ENCODE data around the gene GXYLT2.

GXYLT2 gene

GRCh38 chr3:72887343-72887704, 522 bp upstream of the GXYLT2 start:
- no peak for TF ChIP-seq CTCF (conservative IDR thresholded peaks at IDR 0.05; ENCODE audit: control insufficient read depth, insufficient read depth, low read depth, low read length)
- H3K4me3 ChIP-seq (ENCODE audit: control insufficient read depth, low read depth, low read length): peak overlapping the region; percentile 62
- no peak for DNase-seq (ENCODE audit: low read depth)

GRCh38 chr3:72888546-72889309, 882 bp downstream of the GXYLT2 start:
- TF ChIP-seq CTCF (conservative IDR thresholded peaks at IDR 0.05; ENCODE audit: control insufficient read depth, insufficient read depth, low read depth, low read length): no peak
- DNase-seq (ENCODE audit: low read depth): peak; percentile 26
- peak overlapping the region; percentile 69 for H3K4me3 ChIP-seq (ENCODE audit: control insufficient read depth, low read depth, low read length)

GRCh38 chr3:72889310-72890165, 1.7 kb downstream of the GXYLT2 start:
- H3K4me3 ChIP-seq (ENCODE audit: control insufficient read depth, low read depth, low read length): peak overlapping the region; percentile 69
- no peak for TF ChIP-seq CTCF (conservative IDR thresholded peaks at IDR 0.05; ENCODE audit: control insufficient read depth, insufficient read depth, low read depth, low read length)
- no peak for DNase-seq (ENCODE audit: low read depth)

GRCh38 chr3:72890166-72890925, 2.5 kb downstream of the GXYLT2 start:
- DNase-seq (ENCODE audit: low read depth): no peak
- peak overlapping the region; percentile 4 for H3K4me3 ChIP-seq (ENCODE audit: control insufficient read depth, low read depth, low read length)
- no peak for TF ChIP-seq CTCF (conservative IDR thresholded peaks at IDR 0.05; ENCODE audit: control insufficient read depth, insufficient read depth, low read depth, low read length)

- H3K4me3 ChIP-seq (ENCODE audit: control insufficient read depth, low read depth, low read length): no peak overlapping the region
- peak; percentile 22 for TF ChIP-seq CTCF (conservative IDR thresholded peaks at IDR 0.05; ENCODE audit: control insufficient read depth, insufficient read depth, low read depth, low read length)
- peak; percentile 99 for DNase-seq (ENCODE audit: low read depth)
These were observed 3.4 kb downstream of the GXYLT2 start for GRCh38 chr3:72891053-72891855.

All from fibroblast of mammary gland (primary cell).